GM12878 (cell line): ENCODE data around the gene GALNT9. TPM values are rescaled to one million over a fixed set of nuclear protein-coding genes. Genes with fewer than 3 reads are reported as not detected.

Experiments
- ATAC-seq: fragments of 200-7000 bp; cut with Tn5 transposase; 3 replicates; pipeline ENCODE4 v1.9.1; 2020; ENCODE audit warnings: mild to moderate bottlenecking, moderate library complexity
- BruUV-seq: library from RNA; stranded (reverse); fragments of 400-500 nt; replicated peaks from 2 replicates; lab custom pipeline; 2021; lab: Mats Ljungman, UMichigan
- CTCF ChIA-PET: fragments of 300-600 bp; sonication (Branson Sonifier 250); formaldehyde crosslinking; extraction: SDS; loops from one replicate; lab custom pipeline; 2021; ENCODE audit warnings: inconsistent platforms; lab: Yijun Ruan, JAX
- POLR2A ChIA-PET: fragments of 350-600 bp; formaldehyde crosslinking; extraction: SDS; loops from one replicate; lab custom pipeline; 2021; ENCODE audit warnings: inconsistent platforms; lab: Charles Lee
- RAD21 ChIA-PET: fragments of 300-600 bp; sonication (Branson Sonifier 250); formaldehyde crosslinking; loops from one replicate; lab custom pipeline; 2023; ENCODE audit warnings: antibody characterized with exemption; ENCODE audit not compliant: unreplicated experiment; lab: Charles Lee
- SMC1A ChIA-PET: fragments of 300-600 bp; sonication (Branson Sonifier 250); formaldehyde crosslinking; loops from one replicate; lab custom pipeline; 2023; ENCODE audit not compliant: unreplicated experiment, uncharacterized antibody; lab: Charles Lee
- DNase-seq: peaks from one replicate; pipeline ENCODE4 v3.0.0-alpha.2; 2011; ENCODE audit warnings: low read depth, low spot score
- FAIRE-seq: peaks from 3 replicates; lab custom pipeline; 2011; peaks lifted over from hg19 to GRCh38; lab: Jason Lieb, UNC
- H2AFZ ChIP-seq: 2 replicates; pipeline ENCODE4 v1.6.0; 2011; ENCODE audit warnings: low read depth, low read length, control low read depth; ENCODE audit not compliant: control insufficient read depth
- H3K27ac ChIP-seq: 2 replicates; pipeline ENCODE4 v1.5.1; 2011; ENCODE audit warnings: control low read depth; ENCODE audit not compliant: control insufficient read depth, insufficient read depth
- H3K27me3 ChIP-seq, 2 experiments: replicated peaks in 1 of 2; 2 replicates each; pipeline versions ENCODE4 v1.6.0 to v1.6.1; 2011; ENCODE audit warnings: low read length in 1 of 2; ENCODE audit not compliant: control insufficient read depth in 2 of 2, insufficient read depth in 2 of 2
- H3K36me3 ChIP-seq, 2 experiments: 2 replicates each; pipeline ENCODE4 v1.5.1; 2011; ENCODE audit warnings: low read length in 1 of 2; ENCODE audit not compliant: control insufficient read depth in 2 of 2, insufficient read depth in 2 of 2
- H3K4me1 ChIP-seq: 2 replicates; pipeline ENCODE4 v1.6.1; 2011; ENCODE audit warnings: mild to moderate bottlenecking, low read length, moderate library complexity, mixed read lengths; ENCODE audit not compliant: control insufficient read depth, insufficient read depth
- H3K4me2 ChIP-seq: 2 replicates; pipeline ENCODE4 v1.6.0; 2011; ENCODE audit warnings: control low read depth; ENCODE audit not compliant: control insufficient read depth, insufficient read depth
- H3K4me3 ChIP-seq: fragments of 200-600 bp; sonication (generic); 2 replicates; pipeline ENCODE4 v1.5.1; 2016
- H3K79me2 ChIP-seq: 2 replicates; pipeline ENCODE4 v1.6.0; 2011; ENCODE audit warnings: low read length; ENCODE audit not compliant: control insufficient read depth, insufficient read depth
- H3K9ac ChIP-seq: 2 replicates; pipeline ENCODE4 v1.8.0; 2011; ENCODE audit warnings: low read length, control low read depth, mixed read lengths; ENCODE audit not compliant: control insufficient read depth, insufficient read depth
- H3K9me3 ChIP-seq: replicated peaks from 3 replicates; pipeline ENCODE4 v1.5.1; 2011; ENCODE audit warnings: mild to moderate bottlenecking, low read length; ENCODE audit not compliant: control insufficient read depth, insufficient read depth
- H4K20me1 ChIP-seq: 2 replicates; pipeline ENCODE4 v1.6.0; 2011; ENCODE audit not compliant: control insufficient read depth, insufficient read depth
- EED ChIP-seq: sonication (generic); IDR thresholded peaks from 2 replicates; pipeline ENCODE4 v1.6.1; 2016; ENCODE audit warnings: antibody characterized with exemption, low read depth
- EZH2 ChIP-seq: IDR thresholded peaks from 2 replicates; pipeline ENCODE4 v1.6.1; 2012; ENCODE audit warnings: low read depth, mild to moderate bottlenecking, control low read depth, inconsistent platforms, low read length, borderline replicate concordance; ENCODE audit not compliant: control insufficient read depth
- HDGF ChIP-seq: fragments of 450-650 bp; IDR thresholded peaks from 2 replicates; pipeline ENCODE4 v1.6.1; 2016; ENCODE audit warnings: antibody characterized with exemption
- KDM1A ChIP-seq: fragments of 200-600 bp; sonication (generic); IDR thresholded peaks from 2 replicates; pipeline ENCODE4 v1.6.1; 2016; ENCODE audit warnings: borderline replicate concordance
- MEF2A ChIP-seq: IDR thresholded peaks from 2 replicates; pipeline ENCODE4 v1.6.1; 2011; ENCODE audit warnings: low read depth, mild to moderate bottlenecking, low read length, moderate library complexity; ENCODE audit not compliant: insufficient read depth
- NFIC ChIP-seq: IDR thresholded peaks from 2 replicates; pipeline ENCODE4 v1.6.1; 2012; ENCODE audit warnings: low read depth, mild to moderate bottlenecking, inconsistent platforms, low read length, moderate library complexity
- NRF1 ChIP-seq: conservative IDR thresholded peaks from 2 replicates; pipeline ENCODE4 v1.6.1; 2011; ENCODE audit warnings: mild to moderate bottlenecking, low read depth, low read length, improper control_type of control experiment
- RFX5 ChIP-seq: IDR thresholded peaks from 2 replicates; pipeline ENCODE4 v1.6.1; 2011; ENCODE audit warnings: low read depth, low read length, improper control_type of control experiment
- SPI1 ChIP-seq: IDR thresholded peaks from 2 replicates; pipeline ENCODE4 v1.6.1; 2011; ENCODE audit warnings: low read depth, mild to moderate bottlenecking, low read length, moderate library complexity, borderline replicate concordance; ENCODE audit not compliant: insufficient read depth
- WGBS: methylation state at CpG from one replicate; pipeline ENCODE4 v1.1.6; 2016; ENCODE audit warnings: low lambda C conversion rate; ENCODE audit not compliant: insufficient replicate concordance, insufficient coverage; ENCODE audit errors: missing lambda C conversion rate; 5-methylcytosine and 5-hydroxymethylcytosine counted together
- in situ Hi-C: fragments of 300-500 bp; cut with MboI; formaldehyde crosslinking; loops from 9 replicates; pipeline ENCODE4 v1.14.3; 2018; ENCODE audit warnings: mixed read lengths
- intact Hi-C: fragments of 100-400 bp; cut with micrococcal nuclease; formaldehyde crosslinking; loops from one replicate; pipeline ENCODE4 v1.14.2; 2022; ENCODE audit not compliant: unreplicated experiment
- polyA plus RNA-seq, 11 experiments: library from polyadenylated mRNA; depleted of rRNA in 4 of 11; unstranded in 6 of 11; stranded (reverse) in 5 of 11; fragments of >200 nt; fragmentation: Nextera tagmentation in 4 of 11; fragmentation: Illumina TruSeq in 1 of 11; extraction: Ambion mirVana in 4 of 11; extraction: Trizol in 1 of 11; gene quantifications; 1 replicate in 1 of 11; 2 replicates in 10 of 11; pipeline versions ENCODE4 v1.2.1 to v1.2.3, GENCODE V29; 2011 to 2016; ENCODE audit warnings: inconsistent platforms in 2 of 11, missing spikeins in 2 of 11, low read depth in 1 of 11
- total RNA-seq, 4 experiments: library from RNA; depleted of rRNA in 3 of 4; stranded (reverse); fragments of >200 nt in 3 of 4; fragmentation: Illumina TruSeq in 1 of 4; extraction: Trizol in 1 of 4; gene quantifications; 2 replicates each; pipeline versions ENCODE4 v1.2.1 to v1.2.3, GENCODE V29; 2013 to 2021
- TF ChIP-seq, protein P1 (sequence below): fragments of 150-350 bp; IDR thresholded peaks from 2 replicates; pipeline ENCODE4 v1.6.1; 2016; ENCODE audit warnings: low read depth, low read length
- TF ChIP-seq, protein P2 (sequence below): IDR thresholded peaks from 2 replicates; pipeline ENCODE4 v1.6.1; 2011; ENCODE audit warnings: low read depth, mild to moderate bottlenecking, low read length, moderate library complexity, borderline replicate concordance; ENCODE audit errors: extremely low read depth
- TF ChIP-seq, protein P3 (sequence below): fragments of 150-350 bp; IDR thresholded peaks from 2 replicates; pipeline ENCODE4 v1.6.1; 2014; ENCODE audit warnings: mild to moderate bottlenecking, low read depth, low read length

The GALNT9 gene
- total and polyA plus RNA-seq, 10 of the 15 experiments (the other 5 are each of a cell fraction or from before 2014, with no cell fraction given) = 0.04 TPM; not detected in 9

DNA sequence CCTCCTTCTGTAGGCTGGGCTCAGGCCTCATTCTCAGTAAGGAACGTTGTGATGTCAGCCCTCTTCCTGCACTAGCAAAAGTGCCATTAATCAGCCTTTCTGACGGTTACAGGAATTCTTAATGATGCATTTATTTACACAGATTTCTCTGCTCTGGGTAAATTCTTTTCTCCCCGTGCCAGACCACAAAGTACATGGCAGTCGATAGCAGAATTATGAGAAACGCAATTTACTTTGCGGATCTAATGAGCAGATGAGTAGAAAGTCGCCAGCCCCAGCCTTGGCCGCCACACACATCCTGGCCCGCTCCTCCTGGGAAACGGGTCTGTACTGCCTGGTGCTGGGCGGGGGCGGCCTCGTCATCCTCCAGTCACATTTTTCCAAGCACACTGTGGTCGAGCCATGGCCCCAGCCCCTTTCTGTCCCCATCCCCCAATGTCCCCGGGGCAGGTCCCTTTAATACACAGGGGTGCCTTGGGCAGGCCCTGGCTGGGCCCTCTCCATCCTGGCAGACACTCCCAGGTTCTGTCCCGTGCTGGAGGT lies 159.2 kb downstream of the GALNT9 start (continued):
- TF ChIP-seq, protein P1, sequence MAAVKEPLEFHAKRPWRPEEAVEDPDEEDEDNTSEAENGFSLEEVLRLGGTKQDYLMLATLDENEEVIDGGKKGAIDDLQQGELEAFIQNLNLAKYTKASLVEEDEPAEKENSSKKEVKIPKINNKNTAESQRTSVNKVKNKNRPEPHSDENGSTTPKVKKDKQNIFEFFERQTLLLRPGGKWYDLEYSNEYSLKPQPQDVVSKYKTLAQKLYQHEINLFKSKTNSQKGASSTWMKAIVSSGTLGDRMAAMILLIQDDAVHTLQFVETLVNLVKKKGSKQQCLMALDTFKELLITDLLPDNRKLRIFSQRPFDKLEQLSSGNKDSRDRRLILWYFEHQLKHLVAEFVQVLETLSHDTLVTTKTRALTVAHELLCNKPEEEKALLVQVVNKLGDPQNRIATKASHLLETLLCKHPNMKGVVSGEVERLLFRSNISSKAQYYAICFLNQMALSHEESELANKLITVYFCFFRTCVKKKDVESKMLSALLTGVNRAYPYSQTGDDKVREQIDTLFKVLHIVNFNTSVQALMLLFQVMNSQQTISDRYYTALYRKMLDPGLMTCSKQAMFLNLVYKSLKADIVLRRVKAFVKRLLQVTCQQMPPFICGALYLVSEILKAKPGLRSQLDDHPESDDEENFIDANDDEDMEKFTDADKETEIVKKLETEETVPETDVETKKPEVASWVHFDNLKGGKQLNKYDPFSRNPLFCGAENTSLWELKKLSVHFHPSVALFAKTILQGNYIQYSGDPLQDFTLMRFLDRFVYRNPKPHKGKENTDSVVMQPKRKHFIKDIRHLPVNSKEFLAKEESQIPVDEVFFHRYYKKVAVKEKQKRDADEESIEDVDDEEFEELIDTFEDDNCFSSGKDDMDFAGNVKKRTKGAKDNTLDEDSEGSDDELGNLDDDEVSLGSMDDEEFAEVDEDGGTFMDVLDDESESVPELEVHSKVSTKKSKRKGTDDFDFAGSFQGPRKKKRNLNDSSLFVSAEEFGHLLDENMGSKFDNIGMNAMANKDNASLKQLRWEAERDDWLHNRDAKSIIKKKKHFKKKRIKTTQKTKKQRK = no peak

DNA sequence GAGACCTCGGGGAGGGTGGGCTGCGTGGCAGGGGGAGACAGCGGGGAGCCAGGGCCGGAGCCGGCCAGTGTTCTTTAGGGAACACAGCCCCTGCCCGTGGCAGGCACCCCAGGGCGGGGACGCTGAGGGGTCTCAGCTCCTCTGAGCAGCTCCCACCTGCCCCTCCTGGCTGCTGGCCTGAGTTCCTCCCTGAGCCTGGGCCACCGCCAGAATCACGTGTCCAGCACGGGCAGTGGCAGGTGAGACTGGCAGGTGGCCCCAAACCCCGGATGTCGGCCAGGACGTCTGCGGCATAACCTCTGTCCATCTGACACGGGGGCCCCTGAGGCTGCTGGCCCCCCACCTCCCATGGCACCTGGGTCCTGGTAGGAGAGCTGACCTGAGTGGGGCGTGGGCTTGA lies 160.0 kb downstream of the GALNT9 start:
- 76% methylated on average over 9 of the region's 17 CpGs for WGBS
- RAD21 ChIA-PET = no interaction called here
- no TSS peak for BruUV-seq
- Histone ChIP-seq H3K4me1 (peaks cover 1% of the 10 kb centered on the region; the same call in 1 of the 2 replicates), H3K4me2 (no peak overlapping the region), H3K4me3 (no peak overlapping the region), H3K9ac (no peak overlapping the region), H4K20me1 (no peaks in the 10 kb centered on the region), H3K27me3 (no peaks in the 10 kb centered on the region), H3K27ac (no peak overlapping the region), H3K79me2 (no peaks in the 10 kb centered on the region), H3K36me3 (no peaks in the 10 kb centered on the region), H2AFZ (no peak overlapping the region), H3K9me3 (no peaks in the 10 kb centered on the region)
- POLR2A ChIA-PET = no interaction called here
- FAIRE-seq (no peak), ATAC-seq (no peak), DNase-seq (no peak)
- SMC1A ChIA-PET = no interaction called here
- intact Hi-C loops = no loop called here
- CTCF ChIA-PET = no interaction called here
- in situ Hi-C loops = no loop called here
- TF ChIP-seq, protein P2, sequence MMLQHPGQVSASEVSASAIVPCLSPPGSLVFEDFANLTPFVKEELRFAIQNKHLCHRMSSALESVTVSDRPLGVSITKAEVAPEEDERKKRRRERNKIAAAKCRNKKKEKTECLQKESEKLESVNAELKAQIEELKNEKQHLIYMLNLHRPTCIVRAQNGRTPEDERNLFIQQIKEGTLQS = no peak
- TF ChIP-seq SPI1 (no peak), NFIC (no peak), KDM1A (no peak), NRF1 (no peak), EED (no peak), HDGF (no peak), RFX5 (no peak), EZH2 (no peak), MEF2A (no peak)
- TF ChIP-seq, protein P3, sequence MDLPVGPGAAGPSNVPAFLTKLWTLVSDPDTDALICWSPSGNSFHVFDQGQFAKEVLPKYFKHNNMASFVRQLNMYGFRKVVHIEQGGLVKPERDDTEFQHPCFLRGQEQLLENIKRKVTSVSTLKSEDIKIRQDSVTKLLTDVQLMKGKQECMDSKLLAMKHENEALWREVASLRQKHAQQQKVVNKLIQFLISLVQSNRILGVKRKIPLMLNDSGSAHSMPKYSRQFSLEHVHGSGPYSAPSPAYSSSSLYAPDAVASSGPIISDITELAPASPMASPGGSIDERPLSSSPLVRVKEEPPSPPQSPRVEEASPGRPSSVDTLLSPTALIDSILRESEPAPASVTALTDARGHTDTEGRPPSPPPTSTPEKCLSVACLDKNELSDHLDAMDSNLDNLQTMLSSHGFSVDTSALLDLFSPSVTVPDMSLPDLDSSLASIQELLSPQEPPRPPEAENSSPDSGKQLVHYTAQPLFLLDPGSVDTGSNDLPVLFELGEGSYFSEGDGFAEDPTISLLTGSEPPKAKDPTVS = no peak
